PFSK-1 (cell line): ENCODE measurements around the gene ARSA.

Experiments used
- FOXP2 ChIP-seq: optimal IDR thresholded peaks from 2 replicates; pipeline ENCODE3; 2011; ENCODE audit warnings: borderline replicate concordance, control low read depth, inconsistent platforms; ENCODE audit not compliant: insufficient read depth; ENCODE audit errors: extremely low read length, extremely low read depth
- POLR2AphosphoS5 ChIP-seq: IDR thresholded peaks from 2 replicates; pipeline ENCODE4 v1.6.1; 2012; ENCODE audit warnings: low read depth, mild to moderate bottlenecking, control low read depth, low read length, moderate library complexity
- SIN3A ChIP-seq: IDR thresholded peaks from 2 replicates; pipeline ENCODE4 v1.6.1; 2012; ENCODE audit warnings: mild to moderate bottlenecking, low read length, moderate library complexity, borderline replicate concordance; ENCODE audit not compliant: insufficient read depth
- TAF1 ChIP-seq: IDR thresholded peaks from 2 replicates; pipeline ENCODE4 v1.6.1; 2012; ENCODE audit warnings: low read length, control low read depth, borderline replicate concordance; ENCODE audit not compliant: insufficient read depth
- TF ChIP-seq, protein P1 (sequence below), 2 experiments: IDR thresholded peaks; 2 replicates each; pipeline versions ENCODE4 v1.6.1 to v1.8.0; 2011 to 2012; ENCODE audit warnings: low read depth in 2 of 2, low read length in 2 of 2, control low read depth in 1 of 2, inconsistent platforms in 1 of 2, mild to moderate bottlenecking in 1 of 2, moderate library complexity in 1 of 2; ENCODE audit not compliant: insufficient read depth in 1 of 2

Gene ARSA

DNA sequence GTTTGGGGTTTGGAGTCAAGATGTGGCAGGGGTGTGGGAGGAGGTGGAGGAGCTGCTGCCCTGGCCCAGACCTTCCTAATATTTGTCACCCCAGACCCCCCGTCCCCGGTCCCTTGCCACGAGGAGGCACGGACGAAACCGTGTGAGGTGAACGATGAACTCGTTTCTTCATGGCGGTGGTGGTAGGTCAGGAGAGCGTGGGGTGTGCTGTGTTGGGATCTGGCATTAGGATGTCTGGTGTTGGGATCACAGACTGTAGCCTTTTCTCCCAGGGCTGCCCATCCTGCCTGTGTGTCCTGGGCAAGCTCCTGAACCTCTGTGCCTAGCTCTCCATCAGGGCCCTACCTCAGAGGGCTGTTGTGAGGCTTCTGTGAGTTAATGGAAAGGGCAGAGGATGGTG, 19.0 kb downstream of the ARSA start:
- TF ChIP-seq TAF1 = no peak
- no peak for TF ChIP-seq FOXP2
- TF ChIP-seq, protein P1, sequence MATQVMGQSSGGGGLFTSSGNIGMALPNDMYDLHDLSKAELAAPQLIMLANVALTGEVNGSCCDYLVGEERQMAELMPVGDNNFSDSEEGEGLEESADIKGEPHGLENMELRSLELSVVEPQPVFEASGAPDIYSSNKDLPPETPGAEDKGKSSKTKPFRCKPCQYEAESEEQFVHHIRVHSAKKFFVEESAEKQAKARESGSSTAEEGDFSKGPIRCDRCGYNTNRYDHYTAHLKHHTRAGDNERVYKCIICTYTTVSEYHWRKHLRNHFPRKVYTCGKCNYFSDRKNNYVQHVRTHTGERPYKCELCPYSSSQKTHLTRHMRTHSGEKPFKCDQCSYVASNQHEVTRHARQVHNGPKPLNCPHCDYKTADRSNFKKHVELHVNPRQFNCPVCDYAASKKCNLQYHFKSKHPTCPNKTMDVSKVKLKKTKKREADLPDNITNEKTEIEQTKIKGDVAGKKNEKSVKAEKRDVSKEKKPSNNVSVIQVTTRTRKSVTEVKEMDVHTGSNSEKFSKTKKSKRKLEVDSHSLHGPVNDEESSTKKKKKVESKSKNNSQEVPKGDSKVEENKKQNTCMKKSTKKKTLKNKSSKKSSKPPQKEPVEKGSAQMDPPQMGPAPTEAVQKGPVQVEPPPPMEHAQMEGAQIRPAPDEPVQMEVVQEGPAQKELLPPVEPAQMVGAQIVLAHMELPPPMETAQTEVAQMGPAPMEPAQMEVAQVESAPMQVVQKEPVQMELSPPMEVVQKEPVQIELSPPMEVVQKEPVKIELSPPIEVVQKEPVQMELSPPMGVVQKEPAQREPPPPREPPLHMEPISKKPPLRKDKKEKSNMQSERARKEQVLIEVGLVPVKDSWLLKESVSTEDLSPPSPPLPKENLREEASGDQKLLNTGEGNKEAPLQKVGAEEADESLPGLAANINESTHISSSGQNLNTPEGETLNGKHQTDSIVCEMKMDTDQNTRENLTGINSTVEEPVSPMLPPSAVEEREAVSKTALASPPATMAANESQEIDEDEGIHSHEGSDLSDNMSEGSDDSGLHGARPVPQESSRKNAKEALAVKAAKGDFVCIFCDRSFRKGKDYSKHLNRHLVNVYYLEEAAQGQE (IDR thresholded peaks at IDR 0.05; ENCODE audit: insufficient read depth in 1 of 2, low read depth in 2 of 2, low read length in 2 of 2) = no peak

DNA sequence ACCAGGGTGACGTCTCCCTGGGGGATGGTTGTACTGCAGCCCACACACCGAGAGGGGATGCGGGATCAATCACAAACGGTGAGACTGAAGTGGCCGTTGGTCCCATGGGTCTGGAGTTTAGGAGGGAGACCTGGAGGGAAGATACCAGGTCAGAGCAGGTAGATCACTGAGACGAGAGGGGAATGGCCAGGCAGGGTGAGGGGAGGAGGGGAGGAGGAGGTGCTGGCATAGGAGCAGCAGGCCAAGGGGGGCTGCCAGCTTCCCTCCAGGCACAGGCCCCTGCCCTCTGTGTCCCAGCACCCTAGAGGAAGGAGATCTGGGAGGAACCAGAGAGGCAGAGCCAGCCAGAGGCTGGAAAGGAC, 20.3 kb downstream of the ARSA start:
- TF ChIP-seq, protein P1 (IDR thresholded peaks at IDR 0.05; ENCODE audit: insufficient read depth in 1 of 2, low read depth in 2 of 2, low read length in 2 of 2) = no peak
- TF ChIP-seq SIN3A = no peak
- TF ChIP-seq POLR2AphosphoS5 = no peak
- no peak for TF ChIP-seq TAF1
- no peak for TF ChIP-seq FOXP2

DNA sequence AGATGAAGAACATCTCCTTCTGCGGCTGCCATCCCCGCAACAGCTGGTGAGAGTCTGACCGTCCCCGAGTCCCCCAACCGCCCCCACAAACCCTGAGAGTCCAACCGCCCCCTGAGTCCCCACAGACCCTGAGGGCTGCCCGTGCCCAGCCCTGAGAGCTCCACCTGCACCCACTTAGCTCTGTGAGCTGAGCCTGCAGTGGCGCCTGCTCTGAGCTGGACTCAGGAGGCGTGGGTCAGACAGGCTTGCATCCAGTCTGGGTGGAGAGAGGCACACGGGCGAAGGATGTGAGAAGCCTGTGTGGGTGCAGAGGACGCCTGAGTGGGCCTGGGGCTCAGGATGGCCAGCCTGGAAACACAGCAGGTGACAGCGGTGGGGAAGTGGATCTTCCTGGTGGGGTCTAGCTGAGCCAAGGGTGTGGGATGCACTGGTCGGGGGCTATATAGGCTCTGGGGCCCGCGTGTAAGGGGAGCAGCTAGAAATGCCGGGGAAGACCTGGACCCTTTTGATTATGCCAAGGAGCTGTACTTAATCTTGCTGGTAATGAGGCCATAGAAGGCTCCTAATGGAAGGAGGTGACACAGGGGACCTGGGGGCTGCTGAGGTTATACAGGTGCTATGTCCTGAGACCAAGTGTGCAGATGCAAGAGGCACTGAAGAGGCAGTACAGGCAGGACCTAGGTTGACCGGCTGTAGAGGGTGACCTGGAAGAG, 20.9 kb downstream of the ARSA start:
- TF ChIP-seq POLR2AphosphoS5 (no peak), TAF1 (no peak), FOXP2 (no peak), SIN3A (no peak)
- TF ChIP-seq, protein P1 (IDR thresholded peaks at IDR 0.05; ENCODE audit: insufficient read depth in 1 of 2, low read depth in 2 of 2, low read length in 2 of 2) = no peak

DNA sequence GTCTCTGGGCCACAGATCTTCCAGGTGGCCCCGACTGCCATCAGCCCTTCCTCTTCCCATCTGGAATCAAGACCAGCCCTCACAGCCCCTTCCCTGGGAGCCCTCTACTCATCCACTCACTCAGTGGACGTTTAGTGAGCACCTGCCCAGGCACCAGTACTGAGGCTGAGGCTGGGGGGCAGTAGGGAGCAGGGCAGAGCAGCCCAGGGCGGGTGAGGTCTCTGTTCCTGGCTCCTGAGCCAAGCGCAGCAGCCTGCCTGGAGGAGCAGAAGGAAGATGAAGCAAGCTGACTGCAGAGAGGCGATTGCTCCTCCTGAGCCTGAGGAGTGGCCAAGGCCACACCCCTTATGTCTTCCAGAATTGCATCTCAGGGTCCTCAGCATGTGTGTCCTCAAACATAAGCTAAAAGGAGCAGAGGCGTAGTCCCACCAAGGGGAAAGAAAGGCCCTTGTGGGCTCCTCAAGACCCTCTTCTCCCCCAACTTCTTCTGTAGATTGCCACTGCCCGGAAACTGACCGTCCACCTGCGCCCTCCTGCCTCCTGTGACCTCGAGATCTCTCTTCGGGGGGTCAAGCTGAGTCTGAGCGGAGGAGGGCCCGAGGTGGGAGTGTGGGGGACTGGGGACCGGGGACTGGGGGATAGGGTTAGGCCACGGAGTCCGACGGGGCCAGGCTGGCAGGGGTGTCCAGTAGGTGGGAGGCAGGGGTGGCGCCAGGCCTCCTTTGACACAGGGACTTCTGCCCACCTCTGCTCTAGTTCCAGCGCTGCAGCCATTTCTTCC, 21.6 kb downstream of the ARSA start:
- TF ChIP-seq POLR2AphosphoS5 (no peak), FOXP2 (no peak), SIN3A (no peak), TAF1 (no peak)
- TF ChIP-seq, protein P1 (IDR thresholded peaks at IDR 0.05; ENCODE audit: insufficient read depth in 1 of 2, low read depth in 2 of 2, low read length in 2 of 2) = no peak
